Retinal pigment epithelial cell (primary cell): ENCODE results near the gene GRM8.

ENCODE experiments used
- DNase-seq: peaks from one replicate; pipeline ENCODE4 v3.0.0-alpha.2; 2010; ENCODE audit warnings: low read depth
- H3K4me3 ChIP-seq: 2 replicates; pipeline ENCODE4 v1.5.1; 2011; ENCODE audit warnings: mild to moderate bottlenecking, low read length, control low read depth, moderate library complexity
- CTCF ChIP-seq: conservative IDR thresholded peaks from 2 replicates; pipeline ENCODE4 v1.5.1; 2011; ENCODE audit warnings: low read depth, low read length, control low read depth, inconsistent platforms

The GRM8 gene

GRCh38 chr7:126533715-126534114 is 719.0 kb downstream of the GRM8 start:
- DNase-seq: no peak
- no peak overlapping the region for H3K4me3 ChIP-seq
- no peak for TF ChIP-seq CTCF

GRCh38 chr7:126529833-126530232 is 722.9 kb downstream of the GRM8 start:
- TF ChIP-seq CTCF: no peak
- no peak overlapping the region for H3K4me3 ChIP-seq
- no peak for DNase-seq

GRCh38 chr7:126529254-126529653 is 723.5 kb downstream of the GRM8 start:
- no peak overlapping the region for H3K4me3 ChIP-seq
- DNase-seq: no peak
- TF ChIP-seq CTCF: no peak

DNA sequence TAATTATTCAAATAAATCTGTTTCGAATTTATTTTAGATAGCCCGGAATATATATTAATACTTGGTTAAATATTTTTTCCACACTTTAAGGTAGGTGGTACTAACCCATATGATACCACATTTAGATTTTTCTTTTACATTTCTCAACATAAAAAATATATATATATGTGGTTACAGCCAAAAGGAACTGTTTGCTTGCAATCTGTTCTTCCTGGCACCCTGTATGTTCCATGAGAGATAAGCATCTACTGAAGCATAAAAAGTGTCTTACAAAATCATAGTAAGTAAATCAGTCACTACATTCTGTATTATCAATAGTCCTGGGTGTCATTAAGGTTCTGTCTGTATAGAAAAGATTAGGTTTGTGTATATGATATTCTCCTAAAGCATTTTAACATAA is 726.8 kb downstream of the GRM8 start:
- H3K4me3 ChIP-seq: no peak overlapping the region
- DNase-seq: no peak
- no peak for TF ChIP-seq CTCF

- DNase-seq: no peak
- H3K4me3 ChIP-seq: no peak overlapping the region
- TF ChIP-seq CTCF: no peak
Observed at GRCh38 chr7:126524967-126525366, 727.8 kb downstream of the GRM8 start.

- TF ChIP-seq CTCF: no peak
- DNase-seq: no peak
- H3K4me3 ChIP-seq: no peak overlapping the region
Observed at GRCh38 chr7:126511046-126511445, 741.7 kb downstream of the GRM8 start.

- TF ChIP-seq CTCF: no peak
- DNase-seq: no peak
- no peak overlapping the region for H3K4me3 ChIP-seq
Observed at GRCh38 chr7:126501617-126502016, 751.1 kb downstream of the GRM8 start.
